SKM-1 treated with dmso at 0.1 percent for 144 hours (cell line): ENCODE data around the gene PELO.
"Not testable (repeated sequence)": the region's sequence is repeated elsewhere in the genome, so short reads cannot be mapped to it uniquely, and the experiment has no call there.

Experiments used
- DNase-seq: peaks from one replicate; lab custom pipeline; 2025; ENCODE audit not compliant: unreplicated experiment; lab: John Stamatoyannopoulos, UW

Gene PELO, protein sequence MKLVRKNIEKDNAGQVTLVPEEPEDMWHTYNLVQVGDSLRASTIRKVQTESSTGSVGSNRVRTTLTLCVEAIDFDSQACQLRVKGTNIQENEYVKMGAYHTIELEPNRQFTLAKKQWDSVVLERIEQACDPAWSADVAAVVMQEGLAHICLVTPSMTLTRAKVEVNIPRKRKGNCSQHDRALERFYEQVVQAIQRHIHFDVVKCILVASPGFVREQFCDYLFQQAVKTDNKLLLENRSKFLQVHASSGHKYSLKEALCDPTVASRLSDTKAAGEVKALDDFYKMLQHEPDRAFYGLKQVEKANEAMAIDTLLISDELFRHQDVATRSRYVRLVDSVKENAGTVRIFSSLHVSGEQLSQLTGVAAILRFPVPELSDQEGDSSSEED

DNA sequence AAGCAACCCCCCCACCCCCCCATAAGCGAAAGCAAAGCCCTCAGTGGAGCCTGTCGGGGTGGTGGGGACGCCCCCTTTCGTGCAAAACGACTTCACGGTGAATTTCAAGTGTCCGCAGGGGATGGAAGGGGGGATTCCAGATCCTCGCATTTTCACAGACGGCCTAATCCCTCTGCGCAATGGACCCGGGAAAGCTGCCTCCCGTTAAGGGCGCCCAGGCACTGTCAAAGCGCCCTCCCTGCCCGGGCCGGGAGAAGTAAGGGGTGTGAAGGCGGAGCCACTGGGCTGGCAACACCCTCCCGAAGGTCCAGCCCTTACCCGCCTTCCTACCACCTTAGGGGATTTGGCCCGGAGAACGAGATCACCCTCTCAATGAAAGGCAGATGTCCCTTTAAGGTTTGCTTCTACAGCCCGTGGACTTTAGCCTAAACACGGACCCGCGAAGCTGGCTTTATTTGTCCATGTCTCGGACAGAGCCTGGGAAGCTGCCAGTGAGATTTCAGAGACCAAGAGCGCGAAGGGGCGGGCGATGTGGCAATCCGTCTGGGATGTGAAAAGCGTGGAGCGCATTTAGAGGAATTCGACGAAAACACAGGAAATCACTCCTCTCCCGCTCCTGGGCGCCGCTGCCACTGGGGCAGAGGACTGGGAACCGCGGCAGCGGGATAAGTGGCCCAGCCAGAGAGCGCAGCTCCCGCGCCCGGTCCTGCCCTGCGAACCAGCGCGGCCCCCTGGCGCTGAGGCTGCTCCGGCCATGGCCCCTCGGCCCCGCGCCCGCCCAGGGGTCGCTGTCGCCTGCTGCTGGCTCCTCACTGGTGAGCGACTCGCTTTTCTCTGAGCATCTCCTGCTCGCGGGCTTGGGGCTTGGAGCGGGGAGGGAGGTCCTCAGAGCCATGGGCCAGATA is at the start of gene PELO, which contains the start of gene ITGA1:
Gene PELO, plus strand, starts transcription at position 317 of the 905 bp plus-strand sequence. CDS start 12,479 bp downstream, outside the sequence.
Gene ITGA1, plus strand, starts transcription at position 317 of the 905 bp plus-strand sequence. Its CDS starts 438 bp downstream, at position 755.
- peak; percentile 17 for DNase-seq

- DNase-seq = peak; percentile 60
These were observed 49.6 kb upstream of the PELO start for GRCh38 chr5:52738095-52738506.

- no peak for DNase-seq
These were observed 47.7 kb upstream of the PELO start for GRCh38 chr5:52740007-52740406.

GRCh38 chr5:52743012-52743411 is 44.7 kb upstream of the PELO start:
- DNase-seq = no peak

DNA sequence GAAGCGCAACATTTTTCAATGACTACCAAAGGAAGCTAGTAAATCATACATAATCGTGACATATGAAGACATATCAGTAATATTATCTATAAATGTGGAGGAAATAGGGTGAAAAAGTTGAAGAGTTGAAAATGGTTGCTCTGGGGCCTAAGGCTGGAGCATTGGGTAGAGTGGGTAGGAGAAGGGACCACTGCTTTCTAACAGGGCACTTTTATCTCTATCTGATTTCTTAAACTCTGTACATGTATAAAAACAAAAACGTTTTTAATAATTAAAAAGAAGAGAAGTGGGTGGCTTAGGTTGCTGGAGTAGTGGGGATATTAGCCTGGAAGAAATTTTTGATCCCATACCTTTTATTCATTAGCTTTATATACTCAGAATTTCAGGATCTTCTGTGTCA is 44.2 kb upstream of the PELO start:
- DNase-seq = no peak

- DNase-seq = no peak
These were observed 43.7 kb upstream of the PELO start for GRCh38 chr5:52743970-52744369.

- DNase-seq = not testable (repeated sequence)
These were observed 42.8 kb upstream of the PELO start for GRCh38 chr5:52744867-52745458.

DNA sequence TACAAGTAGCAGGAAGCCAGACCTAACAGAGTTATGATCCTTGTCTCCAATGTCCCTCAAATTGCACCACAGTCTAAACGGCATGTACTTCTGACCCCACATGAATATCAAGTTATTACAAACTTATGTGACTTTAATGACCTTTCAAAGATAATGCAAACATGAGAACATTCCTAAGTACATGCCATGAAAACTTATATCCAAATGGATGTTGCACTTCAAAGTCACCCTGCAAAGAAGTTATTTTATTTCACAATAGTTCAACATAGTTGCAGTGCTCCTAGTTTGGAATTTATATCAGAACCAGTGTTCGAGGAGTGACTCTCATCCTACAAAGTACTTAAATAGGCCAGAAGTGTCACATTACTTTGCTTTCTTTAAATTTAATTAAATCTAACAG is 41.2 kb upstream of the PELO start:
- DNase-seq = no peak

DNA sequence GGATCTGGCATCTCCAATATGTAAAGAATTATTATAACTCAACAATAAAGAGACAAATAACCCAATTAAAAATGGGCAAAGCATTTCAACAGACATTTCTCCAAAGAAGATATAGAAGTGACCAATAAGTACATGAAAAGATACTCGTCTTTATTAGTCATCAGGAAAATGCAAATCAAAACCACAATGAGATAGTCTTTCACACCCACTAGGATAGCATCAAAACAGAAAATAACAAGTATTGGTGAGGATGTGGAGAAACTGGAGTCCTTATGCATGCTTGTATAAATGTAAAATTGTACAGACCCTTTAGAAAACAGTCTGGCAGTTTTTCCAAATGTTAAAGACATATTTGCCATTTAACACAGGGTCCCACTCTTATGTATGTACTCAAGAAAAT is 39.1 kb upstream of the PELO start:
- no peak for DNase-seq

DNA sequence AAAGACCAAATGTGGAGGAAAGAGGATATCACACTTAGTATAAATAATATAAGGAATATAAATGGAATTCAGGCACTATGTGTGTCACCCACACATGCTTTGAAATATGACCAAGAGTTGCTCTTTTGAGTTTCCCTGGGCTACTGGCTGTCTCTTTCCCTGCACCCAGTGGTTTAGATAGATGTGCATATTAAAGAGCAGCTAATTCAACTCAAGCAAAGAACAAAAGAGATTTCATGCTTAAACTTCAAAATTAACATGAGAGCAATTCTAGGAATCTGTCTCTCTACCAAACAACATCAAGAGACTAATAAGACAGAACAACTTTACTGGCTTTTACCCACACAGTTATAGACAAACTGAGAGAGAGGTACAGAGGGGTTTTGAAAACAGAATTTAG is 38.0 kb upstream of the PELO start:
- DNase-seq = no peak

GRCh38 chr5:52751137-52751536 is 36.6 kb upstream of the PELO start:
- DNase-seq = no peak

DNA sequence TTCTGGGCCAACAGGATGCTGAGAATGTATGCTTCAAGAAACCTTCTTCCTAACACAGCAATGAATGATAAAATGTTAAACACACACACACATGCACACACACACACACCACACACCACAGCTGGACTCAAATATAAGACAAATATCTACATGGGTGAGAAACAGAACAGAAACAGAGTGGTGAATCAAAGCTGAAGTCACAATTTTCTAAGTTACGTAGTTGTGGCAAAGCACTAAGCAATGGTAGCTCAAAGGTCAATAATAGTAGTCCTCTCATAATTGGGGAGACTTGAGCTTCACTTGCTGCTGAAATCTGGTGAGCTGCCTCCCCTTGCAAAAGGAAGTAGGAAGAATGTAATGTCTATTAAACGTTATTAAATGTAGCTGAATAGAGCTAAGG is 33.7 kb upstream of the PELO start:
- no peak for DNase-seq

- DNase-seq = no peak
These were observed 30.2 kb upstream of the PELO start for GRCh38 chr5:52757527-52757926.

GRCh38 chr5:52758014-52758413 is 29.7 kb upstream of the PELO start:
- DNase-seq = no peak

DNA sequence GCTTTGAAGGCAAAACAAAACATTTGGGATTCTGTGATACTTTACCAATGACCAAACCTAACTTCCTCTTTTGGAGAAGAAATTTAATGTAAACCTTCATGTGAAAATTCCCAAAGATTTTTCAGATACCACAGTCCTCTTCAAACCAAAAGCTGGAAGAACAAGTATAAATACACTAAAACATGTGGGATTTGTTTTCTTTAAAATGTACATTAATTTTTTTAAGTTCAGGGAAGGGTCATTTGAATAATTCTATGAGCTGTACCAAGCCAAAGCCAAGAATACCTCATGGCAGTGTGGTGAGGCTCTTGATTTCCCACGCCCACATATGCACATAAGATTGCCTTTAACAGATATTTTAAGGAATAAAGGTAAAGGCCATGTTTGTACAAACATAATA is 28.4 kb upstream of the PELO start:
- no peak for DNase-seq

DNA sequence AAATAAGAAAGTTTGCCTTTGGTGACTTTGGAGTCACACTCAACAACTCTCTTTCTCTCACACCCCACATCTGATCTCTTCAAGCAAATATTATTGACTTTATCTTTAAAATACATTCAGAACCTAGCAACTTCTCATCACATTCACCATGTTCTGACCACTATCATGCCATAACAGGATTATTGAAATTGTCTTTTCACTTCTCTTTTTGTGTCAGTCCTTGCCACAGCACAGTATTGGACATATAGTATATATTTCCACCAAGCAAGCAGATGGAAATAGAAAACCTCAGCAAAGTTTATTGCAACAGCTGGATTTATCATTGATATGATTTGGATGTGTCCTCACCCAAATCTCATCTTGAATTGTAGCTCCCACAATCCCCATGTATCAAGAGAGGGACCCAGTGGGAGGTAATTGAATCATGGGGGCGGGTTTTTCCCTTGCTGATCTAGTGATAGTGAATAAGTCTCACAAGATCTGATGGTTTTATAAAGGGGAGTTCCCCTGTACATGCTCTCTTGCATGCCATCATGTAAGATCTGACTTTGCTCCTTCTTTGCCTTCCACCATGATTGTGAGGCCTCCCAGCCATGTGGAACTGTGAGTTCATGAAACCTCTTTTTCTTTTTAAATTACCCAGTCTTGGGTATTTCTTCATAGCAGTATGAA is 26.9 kb upstream of the PELO start:
- DNase-seq = no peak

DNA sequence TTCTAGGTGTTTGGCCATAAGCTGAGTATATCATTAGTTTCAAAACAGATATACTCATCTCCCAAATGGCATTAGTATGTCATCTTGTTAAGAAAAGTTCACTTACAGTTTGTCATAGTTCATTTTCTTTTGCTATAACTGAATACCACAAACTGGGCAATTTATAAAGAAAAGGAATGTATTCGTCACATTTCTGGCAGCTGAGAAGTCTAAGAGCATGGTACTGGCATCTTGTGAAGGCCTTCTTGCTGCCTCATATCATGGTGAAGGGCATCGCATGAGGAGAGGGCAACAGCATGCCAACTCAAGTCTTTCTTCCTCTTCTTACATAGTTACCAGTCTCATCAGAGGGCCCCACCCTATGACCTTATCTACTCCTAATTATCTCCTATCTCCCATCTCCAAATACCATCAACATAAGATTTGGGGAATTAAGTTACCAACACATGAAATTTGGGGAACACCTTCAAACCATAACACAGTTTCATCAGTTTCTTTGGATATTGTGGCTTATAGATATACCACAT is 20.4 kb upstream of the PELO start:
- no peak for DNase-seq

DNA sequence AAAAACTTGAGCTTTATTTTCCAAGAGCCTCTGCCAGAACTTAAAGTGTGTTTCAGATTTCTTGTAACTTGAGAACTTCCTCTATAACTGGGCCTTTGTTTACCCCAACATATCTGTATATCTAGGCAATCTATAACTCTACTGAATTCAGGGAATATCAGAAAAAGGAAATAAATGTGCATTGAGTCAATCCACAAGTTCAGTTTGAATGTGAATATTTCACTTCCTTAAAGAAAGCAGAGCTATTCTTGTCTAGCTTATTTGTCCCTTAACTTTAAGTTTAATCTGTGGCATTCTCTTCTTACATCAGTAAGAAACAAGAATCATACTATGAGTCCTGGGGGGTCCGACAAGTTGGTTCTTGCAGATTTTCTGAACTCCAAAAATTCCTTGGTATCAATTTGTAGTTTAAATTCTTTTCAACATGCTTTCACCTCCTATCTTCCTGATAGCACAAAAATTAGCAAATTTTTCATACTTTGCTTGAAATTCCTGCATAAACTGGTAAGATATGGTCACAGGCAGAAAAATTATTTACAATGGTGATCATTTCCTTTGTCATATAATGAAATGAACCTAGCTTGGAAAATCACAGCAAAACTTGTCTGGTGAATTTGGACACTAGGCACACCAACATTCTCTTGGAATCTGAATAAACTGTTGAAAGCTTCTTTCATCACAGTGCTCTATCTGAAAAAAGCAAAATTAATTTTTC is 19.8 kb upstream of the PELO start:
- DNase-seq = no peak

DNA sequence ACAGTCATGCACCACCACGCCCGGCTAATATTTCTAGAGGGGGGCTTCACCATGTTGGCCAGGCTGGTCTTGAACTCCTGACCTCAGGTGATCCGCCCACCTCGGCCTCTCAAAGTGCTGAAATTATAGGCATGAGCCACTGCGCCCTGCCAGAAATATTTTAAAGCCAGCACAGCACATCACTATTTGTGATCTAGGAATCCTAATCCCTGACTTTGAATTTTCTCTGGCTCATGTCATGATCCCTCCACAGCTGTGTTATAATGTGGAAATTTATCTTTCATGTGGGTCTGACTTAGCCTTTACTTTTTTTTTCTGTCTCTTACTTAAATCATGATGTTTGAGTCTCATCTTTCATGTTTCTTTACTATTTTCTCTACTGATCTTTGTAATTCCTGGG is 18.7 kb upstream of the PELO start:
- DNase-seq = no peak

GRCh38 chr5:52770287-52770939 is 17.3 kb upstream of the PELO start:
- no peak for DNase-seq
